Endothelial cell of umbilical vein (primary cell): ENCODE measurements around the gene LYVE1. TPM values are rescaled to one million over a fixed set of nuclear protein-coding genes. Genes with fewer than 3 reads are reported as not detected.

Experiments used
- BruUV-seq: library from RNA; stranded (reverse); fragments of 400-500 nt; replicated peaks from 2 replicates; lab custom pipeline; 2021; lab: Mats Ljungman, UMichigan
- CTCF ChIA-PET: fragments of 300-600, 350-600 bp; sonication (Branson Sonifier 250); formaldehyde crosslinking; loops from one replicate; lab custom pipeline; 2021; ENCODE audit warnings: antibody characterized with exemption, inconsistent platforms; lab: Charles Lee
- POLR2A ChIA-PET: fragments of 300-600, 350-600 bp; sonication (Branson Sonifier 250); formaldehyde crosslinking; loops from one replicate; lab custom pipeline; 2021; ENCODE audit warnings: antibody characterized with exemption, inconsistent platforms; lab: Charles Lee
- DNase-seq: peaks from one replicate; pipeline ENCODE4 v3.0.0-alpha.2; 2011; ENCODE audit warnings: low read depth, low spot score
- FAIRE-seq: peaks from 2 replicates; lab custom pipeline; 2011; peaks lifted over from hg19 to GRCh38; lab: Jason Lieb, UNC
- H2AFZ ChIP-seq: 2 replicates; pipeline ENCODE4 v1.6.0; 2012; ENCODE audit warnings: low read depth, low read length, control low read depth, inconsistent platforms
- H3K27ac ChIP-seq: 2 replicates; pipeline ENCODE4 v1.5.1; 2011; ENCODE audit warnings: low read depth, mild to moderate bottlenecking, control low read depth, low read length, moderate library complexity; ENCODE audit not compliant: insufficient read depth
- H3K27me3 ChIP-seq, 2 experiments: 2 replicates each; pipeline versions ENCODE4 v1.6.0 to v1.6.1; 2011; ENCODE audit warnings: low read length in 2 of 2, mixed read lengths in 1 of 2; ENCODE audit not compliant: control insufficient read depth in 2 of 2, insufficient read depth in 2 of 2
- H3K36me3 ChIP-seq, 2 experiments: 2 replicates in 1 of 2; 3 replicates in 1 of 2; pipeline ENCODE4 v1.5.1; 2011; ENCODE audit warnings: low read length in 2 of 2, mild to moderate bottlenecking in 1 of 2, moderate library complexity in 1 of 2; ENCODE audit not compliant: control insufficient read depth in 2 of 2, insufficient read depth in 2 of 2; ENCODE audit errors: extremely low read depth in 1 of 2
- H3K4me1 ChIP-seq: 3 replicates; pipeline ENCODE4 v1.5.1; 2011; ENCODE audit warnings: mild to moderate bottlenecking, low read length; ENCODE audit not compliant: control insufficient read depth, insufficient read depth; ENCODE audit errors: extremely low read depth
- H3K4me2 ChIP-seq: 2 replicates; pipeline ENCODE4 v1.6.1; 2011; ENCODE audit warnings: low read length, control low read depth, mixed read lengths; ENCODE audit not compliant: insufficient read depth
- H3K4me3 ChIP-seq, 3 experiments: fragments of 200-600 bp in 1 of 3; sonication (generic), shearing (Covaris generic) in 1 of 3; replicated peaks in 1 of 3; 2 replicates each; pipeline ENCODE4 v1.5.1; 2011 to 2016; ENCODE audit warnings: control low read depth in 3 of 3, low read length in 3 of 3, mild to moderate bottlenecking in 2 of 3, inconsistent platforms in 1 of 3, low read depth in 1 of 3, moderate library complexity in 1 of 3; ENCODE audit not compliant: insufficient read depth in 1 of 3
- H3K79me2 ChIP-seq: 2 replicates; pipeline ENCODE4 v1.6.0; 2012; ENCODE audit warnings: low read length, inconsistent platforms; ENCODE audit not compliant: control insufficient read depth, insufficient read depth
- H3K9ac ChIP-seq: replicated peaks from 2 replicates; pipeline ENCODE3; 2011; ENCODE audit warnings: low read length, control low read depth; ENCODE audit not compliant: insufficient read depth; ENCODE audit errors: extremely low read depth
- H3K9me1 ChIP-seq: replicated peaks from 3 replicates; pipeline ENCODE4 v1.6.0; 2011; ENCODE audit warnings: mild to moderate bottlenecking, low read length; ENCODE audit not compliant: control insufficient read depth, insufficient read depth; ENCODE audit errors: extremely low read depth
- H3K9me3 ChIP-seq: replicated peaks from 2 replicates; pipeline ENCODE4 v1.5.1; 2012; ENCODE audit warnings: low read length, inconsistent platforms; ENCODE audit not compliant: control insufficient read depth, insufficient read depth
- H4K20me1 ChIP-seq: replicated peaks from 2 replicates; pipeline ENCODE3; 2011; ENCODE audit warnings: mild to moderate bottlenecking, low read length; ENCODE audit not compliant: control insufficient read depth, insufficient read depth; ENCODE audit errors: extremely low read depth
- EZH2 ChIP-seq: IDR thresholded peaks from 2 replicates; pipeline ENCODE4 v1.6.1; 2012; ENCODE audit warnings: borderline replicate concordance, low read depth, mild to moderate bottlenecking, moderate library complexity, low read length, inconsistent platforms; ENCODE audit not compliant: severe bottlenecking
- FOS ChIP-seq: IDR thresholded peaks from 2 replicates; pipeline ENCODE4 v1.6.1; 2011; ENCODE audit warnings: mild to moderate bottlenecking, low read length, moderate library complexity, borderline replicate concordance; ENCODE audit not compliant: insufficient read depth
- GATA2 ChIP-seq: IDR thresholded peaks from 2 replicates; pipeline ENCODE4 v1.7.0; 2011; ENCODE audit warnings: low read depth, mild to moderate bottlenecking, moderate library complexity, mixed read lengths, low read length; ENCODE audit not compliant: insufficient read length, insufficient read depth
- JUN ChIP-seq: IDR thresholded peaks from 2 replicates; pipeline ENCODE4 v1.6.1; 2011; ENCODE audit warnings: borderline replicate concordance, low read depth; ENCODE audit not compliant: insufficient read length, insufficient read depth
- MYC ChIP-seq: IDR thresholded peaks from one replicate; pipeline ENCODE4 v1.6.1; 2011; ENCODE audit warnings: mild to moderate bottlenecking, low read depth, low read length
- POLR2A ChIP-seq: IDR thresholded peaks from 2 replicates; pipeline ENCODE4 v1.6.1; 2012; ENCODE audit warnings: low read depth, mild to moderate bottlenecking, control low read depth, low read length
- POLR2AphosphoS5 ChIP-seq: IDR thresholded peaks from 2 replicates; pipeline ENCODE4 v1.6.1; 2012; ENCODE audit warnings: low read depth, mild to moderate bottlenecking, control low read depth, low read length, moderate library complexity; ENCODE audit not compliant: insufficient read depth
- dilution Hi-C: fragments of 300-500 bp; cut with MboI; formaldehyde crosslinking; loops from one replicate; pipeline ENCODE4 v1.15.0; 2019; ENCODE audit warnings: low sequenced_read_pairs; ENCODE audit not compliant: extremely low pct_ligation_motif_present
- intact Hi-C: fragments of 100-400 bp; cut with micrococcal nuclease; formaldehyde crosslinking; loops from one replicate; pipeline ENCODE4 v1.10.0; 2022
- polyA plus RNA-seq, 4 experiments: library from polyadenylated mRNA; depleted of rRNA in 3 of 4; stranded (reverse) in 3 of 4; unstranded in 1 of 4; fragments of >200 nt; gene quantifications; 2 replicates each; pipeline versions ENCODE4 v1.2.1 to v1.2.3, GENCODE V29; 2011 to 2012; ENCODE audit warnings: missing spikeins in 1 of 4
- total RNA-seq: library from RNA; stranded (reverse); gene quantifications from 2 replicates; pipeline ENCODE4 v1.2.3, GENCODE V29; 2021
- TF ChIP-seq, protein P1 (sequence below), 2 donors: IDR thresholded peaks; 1 replicate in 1 of 2; 2 replicates in 1 of 2; pipeline ENCODE4 v1.5.1; 2011; ENCODE audit warnings: low read length in 2 of 2, mild to moderate bottlenecking in 2 of 2, moderate library complexity in 2 of 2, control low read depth in 1 of 2, inconsistent platforms in 1 of 2, low read depth in 1 of 2; ENCODE audit not compliant: insufficient read depth in 1 of 2; ENCODE audit errors: extremely low read depth in 1 of 2
- TF ChIP-seq, protein P2 (sequence below): IDR thresholded peaks from 2 replicates; pipeline ENCODE4 v1.6.1; 2011; ENCODE audit not compliant: insufficient read depth, insufficient read length

The LYVE1 gene
- total and polyA plus RNA-seq, 2 donors (not counting 3 experiments of a cell fraction or from before 2014, with no cell fraction given) = 4.6 to 7.6 TPM

DNA sequence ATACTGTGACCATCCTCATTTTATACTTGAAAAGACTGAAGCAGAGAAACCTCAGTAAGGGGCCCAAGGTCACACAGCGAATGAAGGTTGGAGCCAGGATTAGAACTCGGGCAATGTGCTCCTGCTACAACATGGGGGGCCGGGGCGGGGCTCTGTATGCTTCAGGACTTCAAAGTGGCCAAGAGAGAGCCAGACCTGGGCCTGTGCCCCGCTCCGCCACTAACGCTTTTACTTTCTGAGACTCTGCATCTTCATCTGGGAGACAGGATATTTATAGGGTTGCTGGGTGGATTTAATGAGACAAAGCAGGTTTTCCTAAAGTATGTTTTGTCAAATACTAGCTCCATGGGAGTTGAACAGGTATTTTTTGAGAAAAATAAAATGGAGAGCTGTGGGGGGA lies 33.9 kb upstream of the LYVE1 start:
- intact Hi-C loops (no loop called here), dilution Hi-C loops (no loop called here)
- Histone ChIP-seq H2AFZ (no peak overlapping the region), H3K9me1 (no peaks in the 10 kb centered on the region), H3K36me3 (no peaks in the 10 kb centered on the region), H3K9me3 (no peaks in the 10 kb centered on the region), H3K4me1 (peaks cover 25% of the 10 kb centered on the region), H4K20me1 (no peaks in the 10 kb centered on the region), H3K9ac (no peak overlapping the region), H3K27ac (no peak overlapping the region), H3K4me3 (no peak overlapping the region), H3K79me2 (no peaks in the 10 kb centered on the region), H3K4me2 (no peak overlapping the region), H3K27me3 (no peaks in the 10 kb centered on the region)
- no TSS peak for BruUV-seq
- DNase-seq = no peak
- FAIRE-seq = no peak
- ChIA-PET CTCF (no interaction called here), POLR2A (no interaction called here)
- TF ChIP-seq, protein P1, sequence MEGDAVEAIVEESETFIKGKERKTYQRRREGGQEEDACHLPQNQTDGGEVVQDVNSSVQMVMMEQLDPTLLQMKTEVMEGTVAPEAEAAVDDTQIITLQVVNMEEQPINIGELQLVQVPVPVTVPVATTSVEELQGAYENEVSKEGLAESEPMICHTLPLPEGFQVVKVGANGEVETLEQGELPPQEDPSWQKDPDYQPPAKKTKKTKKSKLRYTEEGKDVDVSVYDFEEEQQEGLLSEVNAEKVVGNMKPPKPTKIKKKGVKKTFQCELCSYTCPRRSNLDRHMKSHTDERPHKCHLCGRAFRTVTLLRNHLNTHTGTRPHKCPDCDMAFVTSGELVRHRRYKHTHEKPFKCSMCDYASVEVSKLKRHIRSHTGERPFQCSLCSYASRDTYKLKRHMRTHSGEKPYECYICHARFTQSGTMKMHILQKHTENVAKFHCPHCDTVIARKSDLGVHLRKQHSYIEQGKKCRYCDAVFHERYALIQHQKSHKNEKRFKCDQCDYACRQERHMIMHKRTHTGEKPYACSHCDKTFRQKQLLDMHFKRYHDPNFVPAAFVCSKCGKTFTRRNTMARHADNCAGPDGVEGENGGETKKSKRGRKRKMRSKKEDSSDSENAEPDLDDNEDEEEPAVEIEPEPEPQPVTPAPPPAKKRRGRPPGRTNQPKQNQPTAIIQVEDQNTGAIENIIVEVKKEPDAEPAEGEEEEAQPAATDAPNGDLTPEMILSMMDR (IDR thresholded peaks at IDR 0.05; ENCODE audit: extremely low read depth in 1 of 2, insufficient read depth in 1 of 2, low read depth in 1 of 2, low read length in 2 of 2) = no peak
- no peak for TF ChIP-seq POLR2AphosphoS5
- TF ChIP-seq GATA2 = no peak
- no peak for TF ChIP-seq JUN
- no peak for TF ChIP-seq POLR2A
- TF ChIP-seq EZH2 = no peak
- no peak for TF ChIP-seq MYC
- TF ChIP-seq, protein P2, sequence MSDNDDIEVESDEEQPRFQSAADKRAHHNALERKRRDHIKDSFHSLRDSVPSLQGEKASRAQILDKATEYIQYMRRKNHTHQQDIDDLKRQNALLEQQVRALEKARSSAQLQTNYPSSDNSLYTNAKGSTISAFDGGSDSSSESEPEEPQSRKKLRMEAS = no peak
- TF ChIP-seq FOS = no peak
